Measurements from ENCODE around the gene SGTA.

The SGTA gene

GRCh38 chr19:2744113-2744512 lies 39.0 kb downstream of the SGTA start:
- CTCF ChIA-PET, result interaction anchor here (7.3 kb wide), 1 partner anchor 96 kb away, joined by 88 read pairs; no protein-coding TSS in a partner anchor
- no peak for TF ChIP-seq CTCF (IDR thresholded peaks at IDR 0.05; ENCODE audit: control extremely low read depth, extremely low read depth, low read depth, missing control alignments)
- POLR2A ChIA-PET, result no interaction called here
- DNase-seq (ENCODE audit: extremely low spot score), result no peak

GRCh38 chr19:2743099-2743498 lies 40.0 kb downstream of the SGTA start:
- no peak for TF ChIP-seq CTCF (IDR thresholded peaks at IDR 0.05; ENCODE audit: control extremely low read depth, extremely low read depth, low read depth, missing control alignments)
- CTCF ChIA-PET, result interaction anchor here (1.0 kb wide), 1 partner anchor 95 kb away, joined by 5 read pairs; no protein-coding TSS in a partner anchor
- POLR2A ChIA-PET, result no interaction called here
- no peak for DNase-seq (ENCODE audit: extremely low spot score)

- no peak for DNase-seq (ENCODE audit: extremely low spot score)
- POLR2A ChIA-PET, result interaction anchor here (1.2 kb wide), 1 partner anchor 265 kb away, joined by 7 read pairs; the partner anchor contains the start of gene GADD45B
- TF ChIP-seq CTCF (IDR thresholded peaks at IDR 0.05; ENCODE audit: control extremely low read depth, extremely low read depth, low read depth, missing control alignments), result no peak
- CTCF ChIA-PET, result interaction anchor here (2.0 to 2.6 kb wide), 2 partner anchors 10 to 92 kb away, joined by 8 to 20 read pairs; no protein-coding TSS in a partner anchor
These were observed 42.8 kb downstream of the SGTA start for GRCh38 chr19:2740314-2740656.

GRCh38 chr19:2739602-2740313 lies 43.3 kb downstream of the SGTA start, which contains the start of gene SLC39A3:
TSS of gene SLC39A3 (minus strand) at chr19:2740017. CDS start at chr19:2737257, 2,760 bp downstream.
- ChIA-PET CTCF (interaction anchor here (0.9 to 2.6 kb wide), 4 partner anchors 9 to 91 kb away, joined by 4 to 20 read pairs (median 6); no protein-coding TSS in a partner anchor), POLR2A (interaction anchor here (0.5 to 1.2 kb wide), 2 partner anchors 264 to 294 kb away, joined by 4 to 7 read pairs; partner anchors contain the start of gene GADD45B)
- peak; percentile 100 for DNase-seq (ENCODE audit: extremely low spot score)
- TF ChIP-seq CTCF (IDR thresholded peaks at IDR 0.05; ENCODE audit: control extremely low read depth, extremely low read depth, low read depth, missing control alignments), result peak; percentile 3

GRCh38 chr19:2736550-2737190 lies 46.4 kb downstream of the SGTA start:
- no peak for DNase-seq (ENCODE audit: extremely low spot score)
- ChIA-PET CTCF (interaction anchor here (0.6 to 1.4 kb wide), 5 partner anchors 10 to 100 kb away, joined by 3 to 5 read pairs (median 3); no protein-coding TSS in a partner anchor), POLR2A (no interaction called here)
- no peak for TF ChIP-seq CTCF (IDR thresholded peaks at IDR 0.05; ENCODE audit: control extremely low read depth, extremely low read depth, low read depth, missing control alignments)

GRCh38 chr19:2735374-2735773 lies 47.7 kb downstream of the SGTA start:
- POLR2A ChIA-PET, result no interaction called here
- DNase-seq (ENCODE audit: extremely low spot score), result no peak
- TF ChIP-seq CTCF (IDR thresholded peaks at IDR 0.05; ENCODE audit: control extremely low read depth, extremely low read depth, low read depth, missing control alignments), result no peak
- CTCF ChIA-PET, result interaction anchor here (1.0 to 1.4 kb wide), 3 partner anchors 14 to 98 kb away, joined by 3 to 5 read pairs (median 3); no protein-coding TSS in a partner anchor
